OCI-LY3 (cell line): ENCODE results near the gene CDK19.
A peak's percentile ranks its signal among the peaks of the same experiment; 100 is the strongest.

Source experiments
- H2AFZ ChIP-seq: fragments of 200-600, 300-600 bp; shearing (Covaris generic); 2 replicates; pipeline ENCODE4 v1.6.0; 2014; ENCODE audit warnings: antibody characterized with exemption, low read depth, low read length
- H3K27ac ChIP-seq: fragments of 200-600, 300-600 bp; sonication (generic); 2 replicates; pipeline ENCODE4 v1.5.1; 2014; ENCODE audit warnings: mild to moderate bottlenecking, low read length, moderate library complexity, mixed read lengths
- H3K27me3 ChIP-seq: fragments of 200-600, 300-600 bp; sonication (generic); 2 replicates; pipeline ENCODE4 v1.6.1; 2014; ENCODE audit warnings: low read depth, low read length, mixed read lengths
- H3K36me3 ChIP-seq: fragments of 200-600, 300-600 bp; sonication (generic); replicated peaks from 2 replicates; pipeline ENCODE3; 2014; ENCODE audit warnings: low read depth, low read length, mixed read lengths
- H3K4me1 ChIP-seq: fragments of 300-600, 200-600 bp; sonication (generic); 2 replicates; pipeline ENCODE4 v1.6.1; 2014; ENCODE audit warnings: low read length, mixed read lengths
- H3K4me2 ChIP-seq: fragments of 200-600, 300-600 bp; sonication (generic); 2 replicates; pipeline ENCODE4 v1.6.1; 2014; ENCODE audit warnings: low read length, mixed read lengths
- H3K4me3 ChIP-seq: fragments of 300-600, 200-600 bp; sonication (generic); 2 replicates; pipeline ENCODE4 v1.5.1; 2014; ENCODE audit warnings: antibody characterized with exemption, mild to moderate bottlenecking, low read length, moderate library complexity
- H3K79me2 ChIP-seq: fragments of 300-600, 200-600 bp; shearing (Covaris generic); 2 replicates; pipeline ENCODE4 v1.6.1; 2014; ENCODE audit warnings: mild to moderate bottlenecking, low read length, mixed read lengths
- H3K9ac ChIP-seq: fragments of 300-600, 200-600 bp; shearing (Covaris generic); 2 replicates; pipeline ENCODE4 v1.6.0; 2014; ENCODE audit warnings: mild to moderate bottlenecking, low read length, moderate library complexity
- H3K9me3 ChIP-seq: fragments of 200-600, 300-600 bp; shearing (Covaris generic); 2 replicates; pipeline ENCODE4 v1.6.1; 2014; ENCODE audit warnings: low read length, mixed read lengths; ENCODE audit not compliant: insufficient read depth
- H4K20me1 ChIP-seq: fragments of 200-600, 300-600 bp; sonication (generic); 2 replicates; pipeline ENCODE4 v1.6.1; 2016; ENCODE audit warnings: low read length, mixed read lengths; ENCODE audit not compliant: insufficient read depth
- CTCF ChIP-seq: fragments of 200-600, 300-600 bp; sonication (generic); IDR thresholded peaks from 2 replicates; pipeline ENCODE4 v1.5.1; 2014; ENCODE audit warnings: antibody characterized with exemption, low read length, low read depth
- EZH2phosphoT487 ChIP-seq: fragments of 200-600 bp; shearing (Covaris generic); IDR thresholded peaks from 2 replicates; pipeline ENCODE4 v1.6.1; 2018; ENCODE audit warnings: antibody characterized with exemption, mixed run types, low read depth

The CDK19 gene

GRCh38 chr6:110703906-110704594, 111.2 kb downstream of the CDK19 start:
- H3K79me2 ChIP-seq: no peaks in the 10 kb centered on the region
- TF ChIP-seq CTCF (no peak), EZH2phosphoT487 (no peak)
- H3K4me2 ChIP-seq: no peak overlapping the region
- no peak overlapping the region for H3K27ac ChIP-seq
- H3K27me3 ChIP-seq: no peaks in the 10 kb centered on the region
- H4K20me1 ChIP-seq: no peaks in the 10 kb centered on the region
- H3K36me3 ChIP-seq: no peaks in the 10 kb centered on the region
- H3K9me3 ChIP-seq: no peaks in the 10 kb centered on the region
- peaks cover 22% of the 10 kb centered on the region for H3K4me1 ChIP-seq
- H2AFZ ChIP-seq: no peak overlapping the region
- H3K9ac ChIP-seq: no peak overlapping the region
- H3K4me3 ChIP-seq: no peak overlapping the region

GRCh38 chr6:110703010-110703905, 112.0 kb downstream of the CDK19 start:
- peak overlapping the region; percentile 22 for H3K4me2 ChIP-seq
- peak overlapping the region; percentile 28; the same call in 1 of the 2 replicates for H3K27ac ChIP-seq
- TF ChIP-seq EZH2phosphoT487 (no peak), CTCF (no peak)
- H2AFZ ChIP-seq: no peak overlapping the region
- H3K4me3 ChIP-seq: no peak overlapping the region
- H3K4me1 ChIP-seq: peaks cover 22% of the 10 kb centered on the region
- no peak overlapping the region for H3K9ac ChIP-seq
- H4K20me1 ChIP-seq: no peaks in the 10 kb centered on the region
- no peaks in the 10 kb centered on the region for H3K27me3 ChIP-seq
- H3K79me2 ChIP-seq: no peaks in the 10 kb centered on the region
- no peaks in the 10 kb centered on the region for H3K9me3 ChIP-seq
- no peaks in the 10 kb centered on the region for H3K36me3 ChIP-seq

- no peaks in the 10 kb centered on the region for H4K20me1 ChIP-seq
- no peaks in the 10 kb centered on the region for H3K79me2 ChIP-seq
- no peak overlapping the region for H3K9ac ChIP-seq
- H3K4me3 ChIP-seq: no peak overlapping the region
- no peaks in the 10 kb centered on the region for H3K9me3 ChIP-seq
- peaks cover 20% of the 10 kb centered on the region for H3K4me1 ChIP-seq
- H2AFZ ChIP-seq: no peak overlapping the region
- H3K27me3 ChIP-seq: no peaks in the 10 kb centered on the region
- H3K27ac ChIP-seq: no peak overlapping the region
- no peak overlapping the region for H3K4me2 ChIP-seq
- no peaks in the 10 kb centered on the region for H3K36me3 ChIP-seq
- TF ChIP-seq EZH2phosphoT487: no peak
- TF ChIP-seq CTCF: no peak
These were observed 115.5 kb downstream of the CDK19 start for GRCh38 chr6:110699780-110700179.

- H3K27ac ChIP-seq: no peak overlapping the region
- H3K36me3 ChIP-seq: no peaks in the 10 kb centered on the region
- H3K27me3 ChIP-seq: no peaks in the 10 kb centered on the region
- H3K79me2 ChIP-seq: no peaks in the 10 kb centered on the region
- no peak overlapping the region for H2AFZ ChIP-seq
- no peak overlapping the region for H3K9ac ChIP-seq
- H3K4me1 ChIP-seq: 0 out of 2 replicates have a peak, but pooled peaks cover 5% of the 10 kb centered on the region
- H4K20me1 ChIP-seq: no peaks in the 10 kb centered on the region
- H3K9me3 ChIP-seq: no peaks in the 10 kb centered on the region
- no peak overlapping the region for H3K4me3 ChIP-seq
- no peak overlapping the region for H3K4me2 ChIP-seq
- TF ChIP-seq CTCF: no peak
- TF ChIP-seq EZH2phosphoT487: no peak
These were observed 121.3 kb downstream of the CDK19 start for GRCh38 chr6:110693994-110694393.
